HL-60 (cell line): ENCODE data around the gene SERPIND1.

Experiments used
- DNase-seq, 2 experiments: peaks; one replicate each; pipeline ENCODE4 v3.0.0-alpha.2; 2010 to 2020; ENCODE audit warnings: low read depth in 1 of 2, low spot score in 1 of 2
- H3K27ac ChIP-seq: fragments of 250-450 bp; sonication (Bioruptor Pico); replicated peaks from 2 replicates; pipeline ENCODE4 v1.5.1; 2020; ENCODE audit warnings: mild to moderate bottlenecking, moderate library complexity
- H3K27me3 ChIP-seq: fragments of 250-450 bp; sonication (Bioruptor Pico); 2 replicates; pipeline ENCODE4 v1.5.1; 2021; ENCODE audit warnings: mild to moderate bottlenecking, moderate library complexity; ENCODE audit not compliant: insufficient read depth, poor library complexity, severe bottlenecking
- H3K4me3 ChIP-seq: replicated peaks from 2 replicates; pipeline ENCODE4 v1.5.1; 2011; ENCODE audit warnings: mild to moderate bottlenecking, control low read depth, low read length; ENCODE audit not compliant: insufficient read depth
- CTCF ChIP-seq: IDR thresholded peaks from one replicate; pipeline ENCODE4 v1.5.1; 2011; ENCODE audit warnings: low read length, control low read depth, inconsistent platforms; ENCODE audit not compliant: insufficient read depth
- GABPA ChIP-seq: IDR thresholded peaks from 2 replicates; pipeline ENCODE4 v1.6.1; 2012; ENCODE audit warnings: low read depth
- POLR2AphosphoS5 ChIP-seq: IDR thresholded peaks from 2 replicates; pipeline ENCODE4 v1.6.1; 2012; ENCODE audit warnings: low read depth
- REST ChIP-seq: IDR thresholded peaks from 2 replicates; pipeline ENCODE4 v1.6.1; 2012; ENCODE audit warnings: low read depth; ENCODE audit not compliant: insufficient replicate concordance
- SPI1 ChIP-seq: IDR thresholded peaks from 2 replicates; pipeline ENCODE4 v1.6.1; 2012; ENCODE audit warnings: low read depth, mild to moderate bottlenecking, borderline replicate concordance

Gene SERPIND1

GRCh38 chr22:20761536-20761935 is 12.4 kb upstream of the SERPIND1 start:
- H3K27ac ChIP-seq = no peak overlapping the region
- no peak overlapping the region for H3K4me3 ChIP-seq
- H3K27me3 ChIP-seq = no peaks in the 10 kb centered on the region
- DNase-seq = no peak
- no peak for TF ChIP-seq REST
- TF ChIP-seq SPI1 = no peak
- no peak for TF ChIP-seq CTCF

GRCh38 chr22:20762233-20762796 is 11.6 kb upstream of the SERPIND1 start:
- H3K27me3 ChIP-seq = no peaks in the 10 kb centered on the region
- no peak overlapping the region for H3K27ac ChIP-seq
- no peak overlapping the region for H3K4me3 ChIP-seq
- TF ChIP-seq GABPA (no peak), POLR2AphosphoS5 (no peak), SPI1 (no peak), CTCF (no peak), REST (no peak)
- DNase-seq = no peak

GRCh38 chr22:20763630-20764470 is 10.1 kb upstream of the SERPIND1 start:
- H3K4me3 ChIP-seq = no peak overlapping the region
- H3K27ac ChIP-seq = no peak overlapping the region
- H3K27me3 ChIP-seq = no peaks in the 10 kb centered on the region
- no peak for TF ChIP-seq CTCF
- no peak for TF ChIP-seq GABPA
- TF ChIP-seq POLR2AphosphoS5 = no peak
- no peak for TF ChIP-seq SPI1
- TF ChIP-seq REST = no peak
- DNase-seq = no peak
